DND-41 (cell line): Measurements from ENCODE around the gene TBL1X.

Source experiments
- ATAC-seq: fragments of 200-7000 bp; cut with Tn5 transposase; 3 replicates; pipeline ENCODE4 v1.9.1; 2021; ENCODE audit warnings: low read depth; ENCODE audit not compliant: insufficient read depth
- DNase-seq: peaks from one replicate; pipeline ENCODE4 v3.0.0-alpha.2; 2020
- H2AFZ ChIP-seq: 2 replicates; pipeline ENCODE4 v1.6.0; 2012; ENCODE audit warnings: low read depth, low read length
- H3K27ac ChIP-seq: 2 replicates; pipeline ENCODE4 v1.5.1; 2012; ENCODE audit warnings: low read length, inconsistent platforms
- H3K27me3 ChIP-seq: fragments of 200-600 bp; sonication (generic); 2 replicates; pipeline ENCODE4 v1.6.0; 2012; ENCODE audit warnings: low read length, mild to moderate bottlenecking, inconsistent platforms; ENCODE audit not compliant: insufficient read depth, poor library complexity
- H3K36me3 ChIP-seq: 2 replicates; pipeline ENCODE4 v1.5.1; 2012; ENCODE audit warnings: low read length, inconsistent platforms; ENCODE audit not compliant: insufficient read depth
- H3K4me1 ChIP-seq: 2 replicates; pipeline ENCODE4 v1.5.1; 2012; ENCODE audit warnings: mild to moderate bottlenecking, low read length; ENCODE audit not compliant: insufficient read depth
- H3K4me2 ChIP-seq: 2 replicates; pipeline ENCODE4 v1.6.0; 2012; ENCODE audit warnings: mild to moderate bottlenecking, moderate library complexity, low read length, inconsistent platforms; ENCODE audit not compliant: insufficient read depth
- H3K4me3 ChIP-seq, 2 experiments: fragments of 200-600 bp in 1 of 2; shearing (Covaris generic) in 1 of 2; 2 replicates each; pipeline ENCODE4 v1.5.1; 2012 to 2016; ENCODE audit warnings: inconsistent platforms in 2 of 2, low read length in 2 of 2, mild to moderate bottlenecking in 2 of 2, low read depth in 1 of 2, moderate library complexity in 1 of 2
- H3K79me2 ChIP-seq: 2 replicates; pipeline ENCODE4 v1.6.0; 2012; ENCODE audit warnings: low read length, inconsistent platforms; ENCODE audit not compliant: insufficient read depth
- H3K9ac ChIP-seq: 2 replicates; pipeline ENCODE4 v1.6.0; 2012; ENCODE audit warnings: low read depth, mild to moderate bottlenecking, inconsistent platforms, low read length, moderate library complexity
- H3K9me3 ChIP-seq: 2 replicates; pipeline ENCODE4 v1.5.1; 2012; ENCODE audit warnings: low read length, moderate library complexity, mild to moderate bottlenecking, inconsistent platforms; ENCODE audit not compliant: insufficient read depth, severe bottlenecking
- H4K20me1 ChIP-seq: 2 replicates; pipeline ENCODE4 v1.6.0; 2012; ENCODE audit warnings: low read length; ENCODE audit not compliant: insufficient read depth
- CTCF ChIP-seq: IDR thresholded peaks from 2 replicates; pipeline ENCODE4 v1.5.1; 2012; ENCODE audit warnings: borderline replicate concordance, low read length, moderate library complexity, mild to moderate bottlenecking; ENCODE audit not compliant: poor library complexity, severe bottlenecking; ENCODE audit errors: extremely low read depth
- EZH2 ChIP-seq: IDR thresholded peaks from 3 replicates; pipeline ENCODE4 v1.6.1; 2012; ENCODE audit warnings: borderline replicate concordance, low read depth, mild to moderate bottlenecking, moderate library complexity, low read length, inconsistent platforms; ENCODE audit not compliant: severe bottlenecking

Gene TBL1X

DNA sequence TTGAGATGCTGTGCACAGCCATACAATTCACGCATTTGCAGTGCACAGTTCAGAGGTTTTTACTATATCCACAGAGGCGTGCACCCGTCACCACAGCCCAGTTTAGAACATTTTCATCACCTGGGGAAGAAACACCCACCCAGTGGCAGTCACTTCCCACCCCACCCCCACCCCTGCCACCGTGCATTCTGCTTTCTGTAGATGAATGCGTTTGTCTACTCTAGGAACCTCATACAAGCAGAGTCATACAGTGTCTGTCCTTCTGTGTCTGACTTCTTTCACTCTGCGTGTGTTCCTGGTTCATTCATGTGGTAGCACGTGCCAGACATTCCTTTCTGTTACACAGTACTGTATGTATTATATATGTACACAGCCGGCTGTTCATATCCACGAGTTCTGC is 122.8 kb downstream of the TBL1X start:
- DNase-seq (no peak), ATAC-seq (no peak)
- H4K20me1 ChIP-seq, result no peaks in the 10 kb centered on the region
- no peak overlapping the region for H2AFZ ChIP-seq
- no peak overlapping the region for H3K4me2 ChIP-seq
- H3K9ac ChIP-seq, result no peak overlapping the region
- H3K36me3 ChIP-seq, result no peaks in the 10 kb centered on the region
- no peaks in the 10 kb centered on the region for H3K79me2 ChIP-seq
- H3K27me3 ChIP-seq, result no peaks in the 10 kb centered on the region
- TF ChIP-seq EZH2 (no peak), CTCF (no peak)
- no peak overlapping the region for H3K4me3 ChIP-seq
- H3K9me3 ChIP-seq, result no peaks in the 10 kb centered on the region
- H3K4me1 ChIP-seq, result no peaks in the 10 kb centered on the region
- no peak overlapping the region for H3K27ac ChIP-seq

- Histone ChIP-seq H3K27ac (no peak overlapping the region), H3K79me2 (no peaks in the 10 kb centered on the region), H3K4me3 (no peak overlapping the region), H3K36me3 (no peaks in the 10 kb centered on the region), H3K4me1 (no peaks in the 10 kb centered on the region), H2AFZ (no peak overlapping the region), H4K20me1 (no peaks in the 10 kb centered on the region), H3K9ac (no peak overlapping the region), H3K4me2 (no peak overlapping the region), H3K27me3 (no peaks in the 10 kb centered on the region), H3K9me3 (no peaks in the 10 kb centered on the region)
- no peak for TF ChIP-seq CTCF
- TF ChIP-seq EZH2, result no peak
- DNase-seq (no peak), ATAC-seq (no peak)
These were observed 126.6 kb downstream of the TBL1X start for GRCh38 chrX:9591496-9591895.

DNA sequence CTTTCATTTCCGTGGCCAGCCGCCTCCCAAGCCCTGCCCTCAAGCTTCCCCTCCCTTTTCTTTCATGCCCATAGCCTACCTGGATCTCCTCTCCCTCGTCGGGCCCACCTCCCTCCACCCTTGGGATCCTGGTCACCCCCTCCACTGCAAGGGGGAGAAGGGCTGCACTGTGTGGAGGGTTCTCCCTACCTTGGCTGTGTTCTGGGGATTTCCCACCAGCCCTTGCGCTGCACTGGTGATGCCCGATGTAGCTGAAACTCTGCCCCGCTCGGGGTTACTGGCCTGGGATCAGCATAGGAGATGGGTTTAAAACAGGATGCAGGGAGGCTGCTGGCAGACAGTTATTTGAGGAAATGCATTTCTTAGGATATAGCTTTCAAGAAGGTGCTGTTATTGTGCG is 128.9 kb downstream of the TBL1X start:
- Histone ChIP-seq H3K4me1 (no peaks in the 10 kb centered on the region), H3K79me2 (no peaks in the 10 kb centered on the region), H3K4me3 (no peak overlapping the region), H3K4me2 (no peak overlapping the region), H4K20me1 (no peaks in the 10 kb centered on the region), H3K27ac (no peak overlapping the region), H3K9ac (no peak overlapping the region), H2AFZ (no peak overlapping the region), H3K27me3 (no peaks in the 10 kb centered on the region), H3K9me3 (no peaks in the 10 kb centered on the region), H3K36me3 (no peaks in the 10 kb centered on the region)
- DNase-seq (no peak), ATAC-seq (no peak)
- TF ChIP-seq CTCF (no peak), EZH2 (no peak)

GRCh38 chrX:9595174-9595573 is 130.3 kb downstream of the TBL1X start:
- TF ChIP-seq CTCF, result no peak
- no peak for TF ChIP-seq EZH2
- ATAC-seq, result no peak
- no peak overlapping the region for H3K9ac ChIP-seq
- H3K4me3 ChIP-seq, result no peak overlapping the region
- no peaks in the 10 kb centered on the region for H3K79me2 ChIP-seq
- no peaks in the 10 kb centered on the region for H3K27me3 ChIP-seq
- H3K27ac ChIP-seq, result no peak overlapping the region
- no peak overlapping the region for H2AFZ ChIP-seq
- no peak for DNase-seq
- no peaks in the 10 kb centered on the region for H3K36me3 ChIP-seq
- no peaks in the 10 kb centered on the region for H3K4me1 ChIP-seq
- H3K9me3 ChIP-seq, result no peaks in the 10 kb centered on the region
- no peaks in the 10 kb centered on the region for H4K20me1 ChIP-seq
- H3K4me2 ChIP-seq, result no peak overlapping the region
